HCT116 (cell line): ENCODE measurements around the gene LGR6.
"Not testable (repeated sequence)": the region's sequence is repeated elsewhere in the genome, so short reads cannot be mapped to it uniquely, and the experiment has no call there.

Experiments used
- POLR2A ChIP-seq: IDR thresholded peaks from 2 replicates; pipeline ENCODE4 v1.7.0; 2011; ENCODE audit warnings: borderline replicate concordance; ENCODE audit not compliant: insufficient read depth, insufficient read length; ENCODE audit errors: extremely low read depth
- POLR2AphosphoS5 ChIP-seq: IDR thresholded peaks from 2 replicates; pipeline ENCODE4 v1.6.1; 2011; ENCODE audit warnings: mild to moderate bottlenecking, low read depth, low read length, moderate library complexity
- SIN3A ChIP-seq: IDR thresholded peaks from 2 replicates; pipeline ENCODE4 v1.6.1; 2012; ENCODE audit warnings: low read depth
- YY1 ChIP-seq: IDR thresholded peaks from 2 replicates; pipeline ENCODE4 v1.6.1; 2011; ENCODE audit warnings: low read length, low read depth, moderate library complexity, mild to moderate bottlenecking; ENCODE audit not compliant: insufficient replicate concordance; ENCODE audit errors: extremely low read depth
- TF ChIP-seq, protein P1 (sequence below), 3 experiments: fragments of 200-600 bp in 1 of 3; sonication (generic) in 1 of 3; IDR thresholded peaks in 2 of 3; conservative IDR thresholded peaks in 1 of 3; 2 replicates each; pipeline ENCODE4 v1.5.1; 2012 to 2017; ENCODE audit warnings: low read depth in 2 of 3, low read length in 2 of 3, antibody characterized with exemption in 1 of 3, borderline replicate concordance in 1 of 3, control low read depth in 1 of 3, mild to moderate bottlenecking in 1 of 3, mixed read lengths in 1 of 3, mixed run types in 1 of 3, moderate library complexity in 1 of 3; ENCODE audit not compliant: insufficient read depth in 1 of 3
- TF ChIP-seq, protein P2 (sequence below): IDR thresholded peaks from 2 replicates; pipeline ENCODE4 v1.6.1; 2012; ENCODE audit warnings: low read depth

DNA sequence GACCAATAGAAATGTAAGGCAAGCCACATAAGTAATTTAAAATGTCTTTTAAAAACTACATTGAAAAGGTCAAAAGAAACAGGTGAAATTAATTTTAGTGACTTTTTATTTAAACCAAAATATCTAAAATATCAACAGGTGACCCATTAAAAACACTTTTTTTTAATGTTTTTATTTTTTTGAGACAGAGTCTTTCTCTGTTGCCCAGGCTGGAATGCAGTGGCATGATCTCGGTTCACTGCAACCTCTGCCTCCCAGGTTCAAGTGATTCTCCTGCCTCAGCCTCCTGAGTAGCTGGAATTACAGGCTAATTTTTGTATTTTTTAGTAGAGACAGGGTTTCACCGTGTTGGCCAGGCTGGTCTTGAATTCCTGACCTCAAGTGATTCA lies 12.9 kb upstream of the LGR6 start:
- TF ChIP-seq SIN3A, POLR2A, YY1, POLR2AphosphoS5: not testable (repeated sequence)
- TF ChIP-seq, protein P1, sequence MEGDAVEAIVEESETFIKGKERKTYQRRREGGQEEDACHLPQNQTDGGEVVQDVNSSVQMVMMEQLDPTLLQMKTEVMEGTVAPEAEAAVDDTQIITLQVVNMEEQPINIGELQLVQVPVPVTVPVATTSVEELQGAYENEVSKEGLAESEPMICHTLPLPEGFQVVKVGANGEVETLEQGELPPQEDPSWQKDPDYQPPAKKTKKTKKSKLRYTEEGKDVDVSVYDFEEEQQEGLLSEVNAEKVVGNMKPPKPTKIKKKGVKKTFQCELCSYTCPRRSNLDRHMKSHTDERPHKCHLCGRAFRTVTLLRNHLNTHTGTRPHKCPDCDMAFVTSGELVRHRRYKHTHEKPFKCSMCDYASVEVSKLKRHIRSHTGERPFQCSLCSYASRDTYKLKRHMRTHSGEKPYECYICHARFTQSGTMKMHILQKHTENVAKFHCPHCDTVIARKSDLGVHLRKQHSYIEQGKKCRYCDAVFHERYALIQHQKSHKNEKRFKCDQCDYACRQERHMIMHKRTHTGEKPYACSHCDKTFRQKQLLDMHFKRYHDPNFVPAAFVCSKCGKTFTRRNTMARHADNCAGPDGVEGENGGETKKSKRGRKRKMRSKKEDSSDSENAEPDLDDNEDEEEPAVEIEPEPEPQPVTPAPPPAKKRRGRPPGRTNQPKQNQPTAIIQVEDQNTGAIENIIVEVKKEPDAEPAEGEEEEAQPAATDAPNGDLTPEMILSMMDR (IDR thresholded peaks at IDR 0.05 in 2 of 3, conservative IDR thresholded peaks at IDR 0.05 in 1 of 3; ENCODE audit: borderline replicate concordance in 1 of 3, insufficient read depth in 1 of 3, low read depth in 2 of 3, low read length in 2 of 3), result not testable (repeated sequence)
- TF ChIP-seq, protein P2, sequence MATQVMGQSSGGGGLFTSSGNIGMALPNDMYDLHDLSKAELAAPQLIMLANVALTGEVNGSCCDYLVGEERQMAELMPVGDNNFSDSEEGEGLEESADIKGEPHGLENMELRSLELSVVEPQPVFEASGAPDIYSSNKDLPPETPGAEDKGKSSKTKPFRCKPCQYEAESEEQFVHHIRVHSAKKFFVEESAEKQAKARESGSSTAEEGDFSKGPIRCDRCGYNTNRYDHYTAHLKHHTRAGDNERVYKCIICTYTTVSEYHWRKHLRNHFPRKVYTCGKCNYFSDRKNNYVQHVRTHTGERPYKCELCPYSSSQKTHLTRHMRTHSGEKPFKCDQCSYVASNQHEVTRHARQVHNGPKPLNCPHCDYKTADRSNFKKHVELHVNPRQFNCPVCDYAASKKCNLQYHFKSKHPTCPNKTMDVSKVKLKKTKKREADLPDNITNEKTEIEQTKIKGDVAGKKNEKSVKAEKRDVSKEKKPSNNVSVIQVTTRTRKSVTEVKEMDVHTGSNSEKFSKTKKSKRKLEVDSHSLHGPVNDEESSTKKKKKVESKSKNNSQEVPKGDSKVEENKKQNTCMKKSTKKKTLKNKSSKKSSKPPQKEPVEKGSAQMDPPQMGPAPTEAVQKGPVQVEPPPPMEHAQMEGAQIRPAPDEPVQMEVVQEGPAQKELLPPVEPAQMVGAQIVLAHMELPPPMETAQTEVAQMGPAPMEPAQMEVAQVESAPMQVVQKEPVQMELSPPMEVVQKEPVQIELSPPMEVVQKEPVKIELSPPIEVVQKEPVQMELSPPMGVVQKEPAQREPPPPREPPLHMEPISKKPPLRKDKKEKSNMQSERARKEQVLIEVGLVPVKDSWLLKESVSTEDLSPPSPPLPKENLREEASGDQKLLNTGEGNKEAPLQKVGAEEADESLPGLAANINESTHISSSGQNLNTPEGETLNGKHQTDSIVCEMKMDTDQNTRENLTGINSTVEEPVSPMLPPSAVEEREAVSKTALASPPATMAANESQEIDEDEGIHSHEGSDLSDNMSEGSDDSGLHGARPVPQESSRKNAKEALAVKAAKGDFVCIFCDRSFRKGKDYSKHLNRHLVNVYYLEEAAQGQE, result not testable (repeated sequence)
